ENCODE data around the gene P2RX5. TPM values are rescaled to one million over a fixed set of nuclear protein-coding genes. Genes with fewer than 3 reads are reported as not detected.
A peak's percentile ranks its signal among the peaks of the same experiment; 100 is the strongest.

Gene P2RX5
- total and polyA plus RNA-seq, 2 experiments from 2014 or later: 0.09 to 0.46 TPM

DNA sequence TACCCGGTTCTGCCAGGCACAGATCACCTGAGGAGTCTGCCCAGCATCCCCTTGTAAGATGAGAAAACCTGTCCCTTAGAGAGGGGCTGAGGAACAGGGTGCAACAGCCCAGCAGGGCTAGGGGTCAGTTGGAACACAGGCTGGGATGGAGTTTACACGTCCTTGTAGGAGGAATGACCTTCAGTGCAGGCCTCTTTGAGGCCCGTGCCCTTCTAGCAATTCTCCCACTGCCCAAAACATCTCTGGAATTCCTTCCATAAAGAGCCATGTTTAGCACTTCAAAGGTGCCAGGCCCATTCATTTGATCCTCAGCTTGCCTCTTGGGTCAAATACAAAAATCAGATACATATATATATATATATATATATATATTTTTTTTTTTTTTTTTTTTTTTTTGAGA is 54.9 kb downstream of the P2RX5 start:
- Histone ChIP-seq H3K27me3 (no peaks in the 10 kb centered on the region), H3K27ac (peak overlapping the region; percentile 84), H3K4me1 (ENCODE audit: low read depth) (peaks cover 20% of the 10 kb centered on the region), H3K9me3 (ENCODE audit: low read depth) (no peaks in the 10 kb centered on the region), H3K4me3 (no peak overlapping the region), H3K36me3 (peaks cover 3% of the 10 kb centered on the region)
- TF ChIP-seq, protein P1, sequence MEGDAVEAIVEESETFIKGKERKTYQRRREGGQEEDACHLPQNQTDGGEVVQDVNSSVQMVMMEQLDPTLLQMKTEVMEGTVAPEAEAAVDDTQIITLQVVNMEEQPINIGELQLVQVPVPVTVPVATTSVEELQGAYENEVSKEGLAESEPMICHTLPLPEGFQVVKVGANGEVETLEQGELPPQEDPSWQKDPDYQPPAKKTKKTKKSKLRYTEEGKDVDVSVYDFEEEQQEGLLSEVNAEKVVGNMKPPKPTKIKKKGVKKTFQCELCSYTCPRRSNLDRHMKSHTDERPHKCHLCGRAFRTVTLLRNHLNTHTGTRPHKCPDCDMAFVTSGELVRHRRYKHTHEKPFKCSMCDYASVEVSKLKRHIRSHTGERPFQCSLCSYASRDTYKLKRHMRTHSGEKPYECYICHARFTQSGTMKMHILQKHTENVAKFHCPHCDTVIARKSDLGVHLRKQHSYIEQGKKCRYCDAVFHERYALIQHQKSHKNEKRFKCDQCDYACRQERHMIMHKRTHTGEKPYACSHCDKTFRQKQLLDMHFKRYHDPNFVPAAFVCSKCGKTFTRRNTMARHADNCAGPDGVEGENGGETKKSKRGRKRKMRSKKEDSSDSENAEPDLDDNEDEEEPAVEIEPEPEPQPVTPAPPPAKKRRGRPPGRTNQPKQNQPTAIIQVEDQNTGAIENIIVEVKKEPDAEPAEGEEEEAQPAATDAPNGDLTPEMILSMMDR (IDR thresholded peaks at IDR 0.05; ENCODE audit: low read depth, low read length): no peak
- DNase-seq (ENCODE audit: low read depth in 1 of 2, low spot score in 1 of 2): peak in 1 of 2 donors; percentile 71

DNA sequence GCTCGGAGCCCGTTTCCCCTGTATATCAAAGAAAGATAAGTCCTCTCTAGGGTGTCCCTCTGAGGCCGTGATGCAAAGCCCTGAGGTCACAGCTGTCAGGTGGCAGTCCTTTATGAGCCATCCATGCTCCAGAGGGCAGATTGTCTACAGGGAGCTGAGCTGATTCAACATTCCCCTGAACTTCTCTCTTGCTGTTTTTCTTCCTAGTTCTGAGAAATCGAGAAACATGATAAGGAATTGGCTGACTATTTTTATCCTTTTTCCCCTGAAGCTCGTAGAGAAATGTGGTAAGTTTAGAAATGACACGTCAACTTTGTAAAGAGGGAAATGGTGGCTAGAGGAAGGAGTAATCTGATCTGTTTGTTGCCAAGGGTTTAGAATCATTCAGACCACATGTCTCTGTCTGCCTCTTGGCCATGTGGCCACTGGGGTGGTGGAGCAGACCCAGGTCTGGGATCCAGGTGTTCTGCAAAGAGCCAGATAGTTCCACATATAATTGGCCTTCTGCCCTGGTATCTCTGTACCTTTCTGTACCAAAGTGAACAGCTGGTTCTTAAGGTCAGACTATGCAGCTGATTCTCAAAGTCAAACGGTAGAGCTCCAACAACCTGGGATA is 55.9 kb downstream of the P2RX5 start:
- no peaks in the 10 kb centered on the region for H3K27me3 ChIP-seq
- H3K36me3 ChIP-seq: peaks cover 3% of the 10 kb centered on the region
- peaks cover 20% of the 10 kb centered on the region for H3K4me1 ChIP-seq (ENCODE audit: low read depth)
- no peak overlapping the region for H3K4me3 ChIP-seq
- H3K27ac ChIP-seq: peak overlapping the region; percentile 82
- peak; percentile 28 to 81 for DNase-seq (ENCODE audit: low read depth in 1 of 2, low spot score in 1 of 2)
- TF ChIP-seq, protein P1 (IDR thresholded peaks at IDR 0.05; ENCODE audit: low read depth, low read length): no peak
- H3K9me3 ChIP-seq (ENCODE audit: low read depth): no peaks in the 10 kb centered on the region

DNA sequence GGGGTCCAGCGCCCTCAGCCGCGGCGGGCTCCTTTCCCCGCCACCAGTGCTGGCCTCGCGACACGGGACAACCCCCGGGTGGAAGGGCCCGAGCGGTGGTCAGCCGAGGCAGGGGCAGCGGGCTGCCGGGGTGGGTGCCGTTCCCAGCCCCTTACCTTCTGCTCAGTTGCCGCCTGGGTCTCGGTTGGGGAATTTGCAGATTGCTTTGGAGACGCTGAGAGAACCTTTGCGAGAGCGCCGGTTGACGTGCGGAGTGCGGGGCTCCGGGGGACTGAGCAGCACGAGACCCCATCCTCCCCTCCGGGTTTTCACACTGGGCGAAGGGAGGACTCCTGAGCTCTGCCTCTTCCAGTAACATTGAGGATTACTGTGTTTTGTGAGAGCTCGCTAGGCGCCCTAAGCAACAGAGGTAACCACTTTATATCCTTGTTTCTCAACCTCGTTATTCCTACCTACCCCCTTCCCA is 59.0 kb downstream of the P2RX5 start:
- peak overlapping the region; percentile 86 for H3K27ac ChIP-seq
- H3K4me1 ChIP-seq (ENCODE audit: low read depth): peaks cover 20% of the 10 kb centered on the region
- DNase-seq (ENCODE audit: low read depth in 1 of 2, low spot score in 1 of 2): peak in 1 of 2 donors; percentile 38
- TF ChIP-seq, protein P1 (IDR thresholded peaks at IDR 0.05; ENCODE audit: low read depth, low read length): no peak
- H3K4me3 ChIP-seq: peak overlapping the region; percentile 76
- H3K27me3 ChIP-seq: no peaks in the 10 kb centered on the region
- H3K36me3 ChIP-seq: no peaks in the 10 kb centered on the region
- no peaks in the 10 kb centered on the region for H3K9me3 ChIP-seq (ENCODE audit: low read depth)

DNA sequence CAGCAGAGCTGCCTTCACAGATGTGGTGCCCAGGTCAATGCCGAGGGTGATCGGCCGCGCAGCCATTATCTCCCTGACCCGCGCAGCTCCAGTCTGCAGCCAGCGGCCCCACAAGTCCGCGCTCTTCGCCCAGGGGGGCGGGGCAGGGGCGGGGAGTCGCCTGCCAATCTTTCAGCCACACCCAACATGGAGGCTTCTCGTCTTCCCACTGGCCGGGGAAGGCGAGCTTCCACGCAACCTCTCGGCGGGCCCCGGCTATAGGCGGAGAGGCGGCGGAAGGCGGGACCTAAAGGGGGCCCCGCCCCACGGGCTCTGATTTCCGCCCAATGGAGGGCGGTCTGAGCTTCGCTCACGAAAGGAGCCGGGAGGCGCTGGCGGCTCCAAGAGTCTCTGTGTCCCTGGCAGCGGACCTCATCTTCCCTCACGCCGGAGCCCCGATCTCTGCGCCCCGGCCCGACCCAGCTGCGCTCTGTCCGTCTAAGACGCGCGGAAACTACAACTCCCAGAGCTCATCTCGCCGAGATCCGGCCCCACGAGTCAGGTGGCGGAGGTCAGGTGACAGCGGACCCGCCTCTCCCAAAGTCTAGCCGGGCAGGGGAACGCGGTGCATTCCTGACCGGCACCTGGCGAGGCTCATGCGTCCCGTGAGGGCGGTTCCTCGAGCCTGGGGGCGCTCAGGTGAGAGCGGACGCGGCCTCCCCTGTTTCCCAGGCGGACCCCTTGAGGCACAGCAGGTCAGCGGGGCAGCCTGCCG is 59.6 kb downstream of the P2RX5 start, which contains the start of the genes CTNS and SHPK:
Gene CTNS (plus strand): TSS at position 607 of the 754 bp plus-strand sequence. CDS start 3,447 bp downstream, outside the sequence.
Gene SHPK (minus strand): TSS at position 97 of the 754 bp plus-strand sequence. CDS start 31 bp downstream, at position 66.
- Histone ChIP-seq H3K4me1 (ENCODE audit: low read depth) (peaks cover 16% of the 10 kb centered on the region), H3K27me3 (no peaks in the 10 kb centered on the region), H3K9me3 (ENCODE audit: low read depth) (no peaks in the 10 kb centered on the region), H3K4me3 (peak within 1 kb of the TSS; percentile 76), H3K27ac (peak within 1 kb of the TSS; percentile 86), H3K36me3 (no peaks in the 10 kb centered on the region)
- TF ChIP-seq, protein P1 (IDR thresholded peaks at IDR 0.05; ENCODE audit: low read depth, low read length): no peak
- peak; percentile 98 for DNase-seq (ENCODE audit: low read depth in 1 of 2, low spot score in 1 of 2)

DNA sequence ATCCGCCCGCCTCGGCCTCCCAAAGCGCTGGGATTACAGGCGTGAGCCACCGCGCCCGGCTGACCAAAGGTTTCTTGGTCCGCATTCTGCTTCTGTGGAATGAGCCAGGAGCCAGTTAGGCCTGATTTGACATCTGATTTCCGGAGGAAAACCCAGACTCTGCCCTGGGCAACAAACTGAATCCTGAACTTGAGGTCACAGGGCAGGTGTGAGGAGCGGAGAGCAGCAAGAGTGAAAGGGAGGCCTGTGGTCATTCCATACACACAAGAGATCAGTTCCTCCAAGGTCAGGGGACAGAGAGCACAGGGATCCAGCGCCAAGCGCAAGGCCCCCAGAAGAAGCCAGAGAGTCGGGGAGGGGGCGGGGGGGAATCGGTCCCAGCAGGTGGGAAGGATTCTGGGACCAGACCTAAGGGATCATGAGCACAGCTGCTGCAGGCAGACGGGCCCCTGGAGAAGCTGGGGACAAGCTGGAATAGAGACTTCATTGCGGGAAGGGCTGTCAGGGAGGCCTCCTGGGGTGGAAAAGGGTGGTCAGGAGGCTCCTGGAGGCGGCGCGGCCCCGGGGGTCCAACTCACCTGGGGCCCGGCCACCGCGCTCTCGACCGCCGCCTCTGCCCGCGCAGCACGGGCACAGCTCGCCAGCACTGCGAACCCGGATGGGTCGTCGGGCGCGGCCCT is 60.3 kb downstream of the P2RX5 start:
- DNase-seq (ENCODE audit: low read depth in 1 of 2, low spot score in 1 of 2): no peak
- H3K4me1 ChIP-seq (ENCODE audit: low read depth): peaks cover 11% of the 10 kb centered on the region
- H3K4me3 ChIP-seq: peak overlapping the region; percentile 76
- TF ChIP-seq, protein P1 (IDR thresholded peaks at IDR 0.05; ENCODE audit: low read depth, low read length): no peak
- H3K27me3 ChIP-seq: no peaks in the 10 kb centered on the region
- no peaks in the 10 kb centered on the region for H3K36me3 ChIP-seq
- H3K27ac ChIP-seq: peak overlapping the region; percentile 41
- H3K9me3 ChIP-seq (ENCODE audit: low read depth): no peaks in the 10 kb centered on the region

Data from cardiac muscle cell (in vitro differentiated cells and primary cell).